SH-SY5Y (cell line): ENCODE measurements around the gene EIF4G2.

Experiments
- GATA2 ChIP-seq: IDR thresholded peaks from 2 replicates; pipeline ENCODE4 v1.6.1; 2011; ENCODE audit warnings: mild to moderate bottlenecking, low read depth, low read length
- GATA3 ChIP-seq: IDR thresholded peaks from 2 replicates; pipeline ENCODE4 v1.6.1; 2011; ENCODE audit warnings: low read depth, mild to moderate bottlenecking, low read length, moderate library complexity

DNA sequence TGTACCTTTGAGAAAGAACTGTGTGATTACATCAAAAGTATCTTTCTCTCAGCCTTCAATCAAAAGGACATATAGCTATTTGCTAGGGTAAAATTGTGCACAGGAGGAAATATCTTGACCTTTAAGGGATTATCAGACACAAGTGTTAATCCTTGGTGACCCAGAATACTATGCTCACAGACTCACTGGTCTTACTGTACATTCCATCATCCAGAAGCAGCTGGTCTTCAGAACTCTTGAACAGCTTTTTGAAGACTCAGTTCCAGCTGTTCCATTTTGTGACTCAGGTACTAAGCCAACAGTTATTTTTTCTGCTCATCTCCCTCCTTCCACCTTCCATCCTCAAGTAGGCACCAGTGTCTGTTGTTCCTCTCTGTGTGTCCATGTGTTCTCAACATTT lies 29.4 kb upstream of the EIF4G2 start:
- TF ChIP-seq GATA3: no peak
- no peak for TF ChIP-seq GATA2
